GM21717 (cell line): ENCODE measurements around the gene IL17RE.

Experiments
- ATAC-seq: cut with Tn5 transposase; IDR thresholded peaks from one replicate; pipeline ENCODE4 v1.9.1; 2021; ENCODE audit warnings: mild to moderate bottlenecking, moderate library complexity; ENCODE audit not compliant: unreplicated experiment

IL17RE gene

GRCh38 chr3:9903238-9903624, 583 bp downstream of the IL17RE start:
- no peak for ATAC-seq

- no peak for ATAC-seq
Observed at GRCh38 chr3:9903904-9904303, 1.3 kb downstream of the IL17RE start.

GRCh38 chr3:9906480-9906879, 3.8 kb downstream of the IL17RE start:
- ATAC-seq: no peak

- no peak for ATAC-seq
Observed at GRCh38 chr3:9908286-9908685, 5.6 kb downstream of the IL17RE start.

GRCh38 chr3:9909221-9910013, 6.8 kb downstream of the IL17RE start:
- no peak for ATAC-seq

- ATAC-seq: no peak
Observed at GRCh38 chr3:9911863-9912262, 9.2 kb downstream of the IL17RE start.

- ATAC-seq: no peak
Observed at GRCh38 chr3:9912294-9912935, 9.8 kb downstream of the IL17RE start.

- ATAC-seq: no peak
Observed at GRCh38 chr3:9913601-9914000, 11.0 kb downstream of the IL17RE start.

- ATAC-seq: no peak
Observed at GRCh38 chr3:9914011-9914410, 11.4 kb downstream of the IL17RE start.

GRCh38 chr3:9914559-9915253, 12.1 kb downstream of the IL17RE start:
- no peak for ATAC-seq

- ATAC-seq: no peak
Observed at GRCh38 chr3:9915254-9916141, 12.8 kb downstream of the IL17RE start.

- ATAC-seq: no peak
Observed at GRCh38 chr3:9916346-9916733, 13.7 kb downstream of the IL17RE start.

GRCh38 chr3:9916734-9917680, 14.4 kb downstream of the IL17RE start, which contains the start of gene IL17RC:
TSS of gene IL17RC (plus strand) at chr3:9917098. CDS start at chr3:9917316, 218 bp downstream.
- ATAC-seq: no peak

GRCh38 chr3:9917820-9918219, 15.2 kb downstream of the IL17RE start:
- ATAC-seq: no peak

- ATAC-seq: no peak
Observed at GRCh38 chr3:9918261-9919038, 15.8 kb downstream of the IL17RE start.

GRCh38 chr3:9928158-9928557, 25.5 kb downstream of the IL17RE start:
- no peak for ATAC-seq

- no peak for ATAC-seq
Observed at GRCh38 chr3:9930804-9931418, 28.3 kb downstream of the IL17RE start.

GRCh38 chr3:9932535-9932842, 29.8 kb downstream of the IL17RE start:
- ATAC-seq: no peak
